HepG2 (cell line): ENCODE data around the gene NAT9. TPM values are rescaled to one million over a fixed set of nuclear protein-coding genes. Genes with fewer than 3 reads are reported as not detected.

Source experiments
- ATF7-NPFF ChIP-seq: sonication (generic); formaldehyde crosslinking; IDR thresholded peaks from 2 replicates; pipeline ENCODE4 v1.8.1; 2023; ENCODE audit warnings: mild to moderate bottlenecking, low read depth, missing genetic modification reagents, moderate library complexity
- ATRX ChIP-seq: sonication (generic); formaldehyde crosslinking; IDR thresholded peaks from 2 replicates; pipeline ENCODE4 v1.4.0; 2020; ENCODE audit warnings: missing genetic modification reagents, borderline replicate concordance
- CTCF ChIP-seq: sonication (generic); formaldehyde crosslinking; IDR thresholded peaks from 2 replicates; pipeline ENCODE4 v1.5.0; 2020; ENCODE audit warnings: mild to moderate bottlenecking, missing genetic modification reagents, moderate library complexity
- ETV6 ChIP-seq: sonication (generic); formaldehyde crosslinking; conservative IDR thresholded peaks from 2 replicates; pipeline ENCODE4 v1.4.0; 2020; ENCODE audit warnings: missing genetic modification reagents
- FOSL2 ChIP-seq: sonication (generic); formaldehyde crosslinking; IDR thresholded peaks from 2 replicates; pipeline ENCODE4 v1.4.0; 2020; ENCODE audit warnings: missing genetic modification reagents
- FOXC1 ChIP-seq: sonication (generic); formaldehyde crosslinking; IDR thresholded peaks from 2 replicates; pipeline ENCODE4 v1.8.0; 2022; ENCODE audit warnings: mild to moderate bottlenecking, missing genetic modification reagents, borderline replicate concordance
- GRHL1 ChIP-seq: sonication (generic); formaldehyde crosslinking; conservative IDR thresholded peaks from 2 replicates; pipeline ENCODE4 v1.8.0; 2022; ENCODE audit warnings: missing genetic modification reagents
- HNF1A ChIP-seq, 2 experiments: sonication (generic) in 1 of 2; formaldehyde crosslinking in 1 of 2; IDR thresholded peaks; 2 replicates each; pipeline versions ENCODE4 v1.4.0 to v1.6.1; 2016 to 2020; ENCODE audit warnings: borderline replicate concordance in 1 of 2, low read depth in 1 of 2, mild to moderate bottlenecking in 1 of 2, missing genetic modification reagents in 1 of 2
- MEIS2 ChIP-seq: sonication (generic); formaldehyde crosslinking; IDR thresholded peaks from 2 replicates; pipeline ENCODE4 v1.9.0; 2021; ENCODE audit warnings: mild to moderate bottlenecking, missing genetic modification reagents
- NFRKB ChIP-seq: fragments of 450-650 bp; IDR thresholded peaks from 2 replicates; pipeline ENCODE4 v1.6.1; 2017
- SATB2 ChIP-seq: sonication (generic); formaldehyde crosslinking; IDR thresholded peaks from 2 replicates; pipeline ENCODE4 v1.5.0; 2020; ENCODE audit warnings: missing genetic modification reagents
- TMF1 ChIP-seq: sonication (generic); formaldehyde crosslinking; IDR thresholded peaks from 2 replicates; pipeline ENCODE4 v1.8.1; 2022; ENCODE audit warnings: low read depth, missing genetic modification reagents
- XRCC5 ChIP-seq: fragments of 200-400 bp; formaldehyde crosslinking; optimal IDR thresholded peaks from 2 replicates; pipeline ENCODE3; 2017; ENCODE audit warnings: mild to moderate bottlenecking, low read length
- ZBED4 ChIP-seq: sonication (generic); formaldehyde crosslinking; IDR thresholded peaks from 2 replicates; pipeline ENCODE4 v1.4.0; 2020; ENCODE audit warnings: missing genetic modification reagents, borderline replicate concordance
- ZFYVE20 ChIP-seq: sonication (generic); formaldehyde crosslinking; IDR thresholded peaks from 2 replicates; pipeline ENCODE4 v1.8.0; 2023; ENCODE audit warnings: low read depth, mild to moderate bottlenecking, moderate library complexity, missing genetic modification reagents, borderline replicate concordance
- ZNF619 ChIP-seq: sonication (generic); formaldehyde crosslinking; IDR thresholded peaks from 2 replicates; pipeline ENCODE4 v1.4.0; 2020; ENCODE audit warnings: mild to moderate bottlenecking, missing genetic modification reagents
- ZSCAN9 ChIP-seq: IDR thresholded peaks from 2 replicates; pipeline ENCODE4 v1.6.1; 2016; ENCODE audit warnings: borderline replicate concordance
- polyA plus RNA-seq, 8 experiments: library from polyadenylated mRNA; depleted of rRNA in 3 of 8; stranded (reverse) in 7 of 8; unstranded in 1 of 8; fragments of >200 nt; fragmentation: Illumina TruSeq in 4 of 8; extraction: Trizol in 4 of 8; gene quantifications; 2 replicates each; pipeline versions ENCODE4 v1.2.1 to v1.2.3, GENCODE V29; 2011 to 2016; ENCODE audit warnings: low read depth in 4 of 8, missing spikeins in 1 of 8, mixed read lengths in 1 of 8; ENCODE audit not compliant: insufficient read depth in 1 of 8
- total RNA-seq, 5 experiments: library from RNA; depleted of rRNA; stranded (reverse); fragments of >200 nt; fragmentation: Illumina TruSeq; extraction: Trizol; gene quantifications; 2 replicates each; pipeline ENCODE4 v1.2.3, GENCODE V29; 2016; ENCODE audit warnings: low read depth in 1 of 5

The NAT9 gene
- total and polyA plus RNA-seq, 2 of the 13 experiments (the other 11 are each of a cell fraction or from before 2014, with no cell fraction given): 39.7 to 44.2 TPM

GRCh38 chr17:74770498-74771318 lies 5.4 kb downstream of the NAT9 start (continued):
- no peak for TF ChIP-seq GRHL1
- TF ChIP-seq ATRX (CRISPR knock-in tag): no peak
- TF ChIP-seq ZNF619: peak; percentile 83; the same call in 1 of the 2 replicates
- TF ChIP-seq ATF7-NPFF (CRISPR knock-in tag): no peak
- no peak for TF ChIP-seq NFRKB
- TF ChIP-seq SATB2 (CRISPR knock-in tag): no peak
- no peak for TF ChIP-seq ZFYVE20 (CRISPR knock-in tag)
- peak; percentile 22; the same call in 1 of the 2 replicates for TF ChIP-seq FOXC1
- TF ChIP-seq XRCC5: peak; percentile 88
- TF ChIP-seq CTCF (CRISPR knock-in tag): peak; percentile 99
- no peak for TF ChIP-seq HNF1A (IDR thresholded peaks at IDR 0.05; ENCODE audit: low read depth)
- no peak for TF ChIP-seq HNF1A (CRISPR knock-in tag; IDR thresholded peaks at IDR 0.05; ENCODE audit: borderline replicate concordance)
- TF ChIP-seq ZBED4 (CRISPR knock-in tag): peak; percentile 80; the same call in 1 of the 2 replicates
- no peak for TF ChIP-seq TMF1 (CRISPR knock-in tag)
- TF ChIP-seq FOSL2: peak; percentile 59
- TF ChIP-seq MEIS2 (CRISPR knock-in tag): no peak
- peak; percentile 70; the same call in 1 of the 2 replicates for TF ChIP-seq ZSCAN9
- TF ChIP-seq ETV6 (CRISPR knock-in tag): no peak
